H1 (cell line): ENCODE results near the gene CHD3. TPM values are rescaled to one million over a fixed set of nuclear protein-coding genes. Genes with fewer than 3 reads are reported as not detected.

Experiments used
- CTCF ChIA-PET: fragments of 300-600 bp; sonication (Branson Sonifier 250); formaldehyde crosslinking; loops from one replicate; lab custom pipeline; 2021; ENCODE audit not compliant: partially characterized antibody; lab: Charles Lee
- POLR2A ChIA-PET: fragments of 300-600 bp; sonication (Branson Sonifier 250); formaldehyde crosslinking; loops from one replicate; lab custom pipeline; 2021; ENCODE audit warnings: inconsistent platforms; ENCODE audit not compliant: partially characterized antibody; lab: Charles Lee
- DNase-seq, 2 experiments: peaks; one replicate each; pipeline versions ENCODE4 v3.0.0 to v3.0.0-alpha.2; 2010 to 2022; ENCODE audit warnings: low spot score in 2 of 2, low read depth in 1 of 2, mixed read lengths in 1 of 2
- FAIRE-seq: peaks from 2 replicates; lab custom pipeline; 2011; peaks lifted over from hg19 to GRCh38; lab: Jason Lieb, UNC
- H2AFZ ChIP-seq: 2 replicates; pipeline ENCODE4 v1.8.1; 2012; ENCODE audit warnings: low read length, inconsistent platforms
- H2AK5ac ChIP-seq: 2 replicates; pipeline ENCODE4 v1.6.1; 2013; ENCODE audit warnings: low read depth, low read length
- H2BK120ac ChIP-seq: replicated peaks from 2 replicates; pipeline ENCODE3; 2013; ENCODE audit warnings: low read depth, low read length, inconsistent platforms
- H2BK12ac ChIP-seq: 2 replicates; pipeline ENCODE4 v1.6.1; 2013; ENCODE audit warnings: low read depth, low read length
- H2BK15ac ChIP-seq: 2 replicates; pipeline ENCODE4 v1.6.1; 2013; ENCODE audit warnings: low read length
- H2BK20ac ChIP-seq: 2 replicates; pipeline ENCODE4 v1.6.1; 2013; ENCODE audit warnings: low read length
- H2BK5ac ChIP-seq: 2 replicates; pipeline ENCODE4 v1.6.1; 2013; ENCODE audit warnings: low read depth, low read length
- H3K14ac ChIP-seq: 2 replicates; pipeline ENCODE4 v1.6.1; 2013; ENCODE audit warnings: inconsistent platforms; ENCODE audit not compliant: insufficient read length
- H3K18ac ChIP-seq: 2 replicates; pipeline ENCODE4 v1.6.1; 2013; ENCODE audit warnings: low read length; ENCODE audit errors: extremely low read depth
- H3K23ac ChIP-seq: 2 replicates; pipeline ENCODE4 v1.6.1; 2013; ENCODE audit warnings: inconsistent platforms; ENCODE audit not compliant: insufficient read length
- H3K23me2 ChIP-seq: 2 replicates; pipeline ENCODE4 v1.6.1; 2013; ENCODE audit warnings: low read depth, low read length
- H3K27ac ChIP-seq: 2 replicates; pipeline ENCODE4 v1.6.1; 2011; ENCODE audit warnings: low read depth, low read length, inconsistent platforms
- H3K27me3 ChIP-seq, 4 experiments: replicated peaks in 1 of 4; 1 replicate in 1 of 4; 2 replicates in 3 of 4; pipeline versions ENCODE4 v1.6.1 to v1.8.1; 2011 to 2013; ENCODE audit warnings: low read length in 3 of 4, mild to moderate bottlenecking in 3 of 4, inconsistent platforms in 2 of 4, mixed read lengths in 2 of 4, moderate library complexity in 1 of 4; ENCODE audit not compliant: control insufficient read depth in 3 of 4, insufficient read depth in 3 of 4; ENCODE audit errors: extremely low read depth in 1 of 4
- H3K36me3 ChIP-seq, 4 experiments: 2 replicates each; pipeline versions ENCODE4 v1.6.1 to v1.8.1; 2011 to 2013; ENCODE audit warnings: mild to moderate bottlenecking in 4 of 4, low read length in 3 of 4, moderate library complexity in 2 of 4, control low read depth in 1 of 4, inconsistent platforms in 1 of 4; ENCODE audit not compliant: insufficient read depth in 4 of 4, control insufficient read depth in 2 of 4
- H3K4ac ChIP-seq: replicated peaks from 2 replicates; pipeline ENCODE3; 2013; ENCODE audit warnings: low read length, low read depth, mixed read lengths, inconsistent platforms; ENCODE audit not compliant: insufficient read length
- H3K4me1 ChIP-seq, 4 experiments: replicated peaks in 1 of 4; 1 replicate in 1 of 4; 2 replicates in 3 of 4; pipeline versions ENCODE4 v1.6.1 to v1.8.1; 2011 to 2013; ENCODE audit warnings: low read length in 3 of 4, inconsistent platforms in 2 of 4, mixed read lengths in 1 of 4; ENCODE audit not compliant: insufficient read depth in 4 of 4, control insufficient read depth in 3 of 4
- H3K4me2 ChIP-seq, 2 experiments: 2 replicates each; pipeline versions ENCODE4 v1.6.1 to v1.8.1; 2011 to 2013; ENCODE audit warnings: low read depth in 2 of 2, low read length in 2 of 2, control low read depth in 1 of 2, inconsistent platforms in 1 of 2, mild to moderate bottlenecking in 1 of 2; ENCODE audit not compliant: insufficient read depth in 1 of 2
- H3K4me3 ChIP-seq, 4 experiments: fragments of 200-600, 300-600 bp in 1 of 4; sonication (generic), shearing (Covaris generic), sonication (Bioruptor Twin) in 1 of 4; 2 replicates each; pipeline versions ENCODE4 v1.5.1 to v1.8.1; 2011 to 2016; ENCODE audit warnings: low read length in 4 of 4, low read depth in 3 of 4, control low read depth in 2 of 4, inconsistent platforms in 2 of 4, mild to moderate bottlenecking in 2 of 4, mixed read lengths in 1 of 4, moderate library complexity in 1 of 4; ENCODE audit not compliant: insufficient read depth in 2 of 4; ENCODE audit errors: extremely low read depth in 1 of 4
- H3K56ac ChIP-seq: replicated peaks from 2 replicates; pipeline ENCODE3; 2013; ENCODE audit warnings: low read depth, mild to moderate bottlenecking, mixed read lengths, low read length, inconsistent platforms; ENCODE audit not compliant: insufficient read length
- H3K79me1 ChIP-seq: 2 replicates; pipeline ENCODE4 v1.6.1; 2013; ENCODE audit warnings: low read depth, low read length, control low read depth
- H3K79me2 ChIP-seq, 2 experiments: 2 replicates each; pipeline versions ENCODE4 v1.6.1 to v1.8.1; 2012 to 2013; ENCODE audit warnings: low read length in 2 of 2, mild to moderate bottlenecking in 2 of 2, inconsistent platforms in 1 of 2; ENCODE audit not compliant: insufficient read depth in 2 of 2, control insufficient read depth in 1 of 2
- H3K9ac ChIP-seq, 4 experiments: replicated peaks in 1 of 4; 1 replicate in 1 of 4; 2 replicates in 3 of 4; pipeline versions ENCODE4 v1.6.1 to v1.8.1; 2011 to 2013; ENCODE audit warnings: low read depth in 3 of 4, low read length in 3 of 4, control low read depth in 2 of 4, mild to moderate bottlenecking in 2 of 4, moderate library complexity in 2 of 4, inconsistent platforms in 1 of 4; ENCODE audit errors: extremely low read depth in 1 of 4
- H3K9me3 ChIP-seq, 2 experiments: 2 replicates each; pipeline versions ENCODE4 v1.6.1 to v1.8.1; 2012 to 2013; ENCODE audit warnings: mild to moderate bottlenecking in 2 of 2, moderate library complexity in 2 of 2, control low read depth in 1 of 2, inconsistent platforms in 1 of 2, low read depth in 1 of 2, low read length in 1 of 2, mixed read lengths in 1 of 2; ENCODE audit not compliant: insufficient read depth in 2 of 2
- H4K20me1 ChIP-seq, 2 experiments: replicated peaks in 1 of 2; 2 replicates each; pipeline versions ENCODE3 to v1.8.1; 2011 to 2013; ENCODE audit warnings: inconsistent platforms in 2 of 2, low read length in 2 of 2, mild to moderate bottlenecking in 1 of 2; ENCODE audit not compliant: insufficient read depth in 2 of 2, control insufficient read depth in 1 of 2
- H4K5ac ChIP-seq: 2 replicates; pipeline ENCODE4 v1.6.1; 2013; ENCODE audit warnings: low read length, low read depth, mixed read lengths, inconsistent platforms; ENCODE audit not compliant: insufficient read length
- H4K8ac ChIP-seq: 2 replicates; pipeline ENCODE4 v1.8.0; 2013; ENCODE audit warnings: mild to moderate bottlenecking, moderate library complexity, low read length, inconsistent platforms; ENCODE audit not compliant: insufficient read depth; ENCODE audit errors: extremely low read depth
- H4K91ac ChIP-seq: replicated peaks from 2 replicates; pipeline ENCODE3; 2013; ENCODE audit warnings: low read length, mixed read lengths, inconsistent platforms; ENCODE audit not compliant: insufficient read length
- BACH1 ChIP-seq: IDR thresholded peaks from 2 replicates; pipeline ENCODE4 v1.6.1; 2012; ENCODE audit warnings: low read length, improper control_type of control experiment
- BCL11A ChIP-seq, 2 experiments: IDR thresholded peaks; one replicate each; pipeline ENCODE4 v1.6.1; 2011; ENCODE audit warnings: low read depth in 2 of 2, low read length in 2 of 2, mild to moderate bottlenecking in 2 of 2
- CBX8 ChIP-seq: fragments of 300-800, 300-1000 bp; sonication (generic); IDR thresholded peaks from 2 replicates; pipeline ENCODE4 v1.7.1; 2016; ENCODE audit warnings: low read depth, low read length, borderline replicate concordance
- CEBPB ChIP-seq: IDR thresholded peaks from 2 replicates; pipeline ENCODE4 v1.6.1; 2012; ENCODE audit warnings: low read depth, low read length
- CHD1 ChIP-seq: IDR thresholded peaks from 2 replicates; pipeline ENCODE4 v1.6.1; 2012; ENCODE audit warnings: low read depth, low read length, improper control_type of control experiment
- GTF2F1 ChIP-seq: IDR thresholded peaks from 2 replicates; pipeline ENCODE4 v1.6.1; 2012; ENCODE audit warnings: low read depth, low read length, improper control_type of control experiment, borderline replicate concordance
- HDAC2 ChIP-seq, 2 experiments: fragments of 300-600 bp in 1 of 2; sonication (generic) in 1 of 2; IDR thresholded peaks; 2 replicates each; pipeline ENCODE4 v1.6.1; 2011 to 2012; ENCODE audit warnings: low read depth in 2 of 2, low read length in 2 of 2, mild to moderate bottlenecking in 2 of 2, moderate library complexity in 2 of 2, borderline replicate concordance in 1 of 2, inconsistent platforms in 1 of 2
- RFX5 ChIP-seq: IDR thresholded peaks from 2 replicates; pipeline ENCODE4 v1.6.1; 2011; ENCODE audit warnings: low read depth, low read length, improper control_type of control experiment, borderline replicate concordance
- RNF2 ChIP-seq: fragments of 200-900, 300-1000 bp; sonication (generic); IDR thresholded peaks from 2 replicates; pipeline ENCODE4 v1.7.1; 2016; ENCODE audit warnings: borderline replicate concordance, low read depth, mild to moderate bottlenecking, antibody characterized with exemption, low read length; ENCODE audit not compliant: poor library complexity, severe bottlenecking; ENCODE audit errors: missing control alignments
- TEAD4 ChIP-seq: IDR thresholded peaks from 2 replicates; pipeline ENCODE4 v1.6.1; 2012; ENCODE audit warnings: low read depth, low read length, inconsistent platforms, mixed read lengths
- WGBS, 2 experiments: shearing (Covaris generic) in 1 of 2; methylation state at CpG; one replicate each; pipeline versions ENCODE4 v1.1.6 to v1.1.7; 2013 to 2015; ENCODE audit warnings: low lambda C conversion rate in 2 of 2, mixed read lengths in 2 of 2, inconsistent platforms in 1 of 2, low coverage in 1 of 2, missing lambda C conversion rate in 1 of 2; ENCODE audit not compliant: insufficient replicate concordance in 2 of 2, insufficient coverage in 1 of 2, insufficient read length in 1 of 2; ENCODE audit errors: extremely low coverage in 1 of 2, missing lambda C conversion rate in 1 of 2; 5-methylcytosine and 5-hydroxymethylcytosine counted together
- polyA plus RNA-seq, 7 experiments: library from polyadenylated mRNA; depleted of rRNA in 3 of 7; stranded (reverse) in 5 of 7; unstranded in 2 of 7; fragments of >200 nt in 5 of 7; fragments of 200-250 nt in 2 of 7; gene quantifications; 1 replicate in 5 of 7; 2 replicates in 1 of 7; 4 replicates in 1 of 7; pipeline versions ENCODE4 v1.2.1 to v1.2.3, GENCODE V29; 2011 to 2013; ENCODE audit warnings: missing spikeins in 2 of 7, mixed read lengths in 2 of 7
- total RNA-seq: library from RNA; stranded (reverse); fragmentation: NEBNext Ultra II Directional; extraction: Animal tissue kit (Norgen Biotek cat#: 25700); gene quantifications from 2 replicates; pipeline ENCODE4 v1.2.1, GENCODE V29; 2021

CHD3 gene
- total and polyA plus RNA-seq, 2 of the 8 experiments (the other 6 are each of a cell fraction or from before 2014, with no cell fraction given), result 12.3 to 12.9 TPM

GRCh38 chr17:7859028-7859427 lies 29.6 kb upstream of the CHD3 start:
- 86% methylated on average over 8 of the region's 8 CpGs; no CpG with 5 or more reads in 1 of the 2 experiments for WGBS, 2 experiments
- Histone ChIP-seq H3K9me3 (no peaks in the 10 kb centered on the region), H3K56ac (no peak overlapping the region), H4K8ac (no peak overlapping the region; the same call in 1 of the 2 replicates), H3K4me3 (peak overlapping the region; percentile 70 to 86 (median 80); a peak in 5 of 8 replicates), H3K36me3 (no peaks in the 10 kb centered on the region; a peak in 1 of 8 replicates), H3K18ac (no peak overlapping the region), H4K91ac (no peak overlapping the region), H3K79me1 (no peaks in the 10 kb centered on the region), H3K4me1 (peaks cover 0 to 22% (median 18%) of the 10 kb centered on the region in 4 experiments; a peak in 6 of 7 replicates), H2AK5ac (no peak overlapping the region), H4K5ac (no peak overlapping the region), H2BK12ac (no peak overlapping the region), H3K9ac (peak overlapping the region in 2 of 4 experiments; percentile 79 to 93; a peak in 1 of 7 replicates), H2BK5ac (no peak overlapping the region), H2BK120ac (no peak overlapping the region), H3K27ac (no peak overlapping the region), H3K27me3 (peaks cover 16 to 30% (median 25%) of the 10 kb centered on the region in 4 experiments), H3K4ac (no peak overlapping the region), H4K20me1 (peaks cover 0 to 8% of the 10 kb centered on the region in 2 experiments), H2BK15ac (no peak overlapping the region), H3K4me2 (peak overlapping the region; percentile 74 to 97), H3K14ac (no peak overlapping the region), H3K23me2 (peaks cover 20% of the 10 kb centered on the region), H2BK20ac (no peak overlapping the region), H2AFZ (no peak overlapping the region), H3K79me2 (peaks cover 0 to 5% of the 10 kb centered on the region in 2 experiments; a peak in 1 of 4 replicates), H3K23ac (no peak overlapping the region)
- POLR2A ChIA-PET, result interaction anchor here (0.9 to 1.7 kb wide), 5 partner anchors 10 to 172 kb away, joined by 3 to 5 read pairs (median 3); partner anchors contain the start of gene TP53
- CTCF ChIA-PET, result interaction anchor here (0.9 to 1.8 kb wide), 8 partner anchors 12 to 158 kb away, joined by 3 to 6 read pairs (median 4); no protein-coding TSS in a partner anchor
- DNase-seq (no peak), FAIRE-seq (no peak)
- TF ChIP-seq HDAC2 (IDR thresholded peaks at IDR 0.05; ENCODE audit: borderline replicate concordance in 1 of 2, low read depth in 2 of 2, low read length in 2 of 2), result no peak
- no peak for TF ChIP-seq BCL11A (IDR thresholded peaks at IDR 0.05; ENCODE audit: low read depth in 2 of 2, low read length in 2 of 2)
- no peak for TF ChIP-seq TEAD4
- TF ChIP-seq CHD1, result no peak
- no peak for TF ChIP-seq BACH1
- TF ChIP-seq CEBPB, result no peak
- TF ChIP-seq RNF2, result no peak
- TF ChIP-seq CBX8, result no peak
- no peak for TF ChIP-seq RFX5
- TF ChIP-seq GTF2F1, result no peak
